H1 (cell line): ENCODE measurements around the gene GNAS. TPM values are rescaled to one million over a fixed set of nuclear protein-coding genes. Genes with fewer than 3 reads are reported as not detected.

Experiments used
- CTCF ChIA-PET: fragments of 300-600 bp; sonication (Branson Sonifier 250); formaldehyde crosslinking; loops from one replicate; lab custom pipeline; 2021; ENCODE audit not compliant: partially characterized antibody; lab: Charles Lee
- POLR2A ChIA-PET: fragments of 300-600 bp; sonication (Branson Sonifier 250); formaldehyde crosslinking; loops from one replicate; lab custom pipeline; 2021; ENCODE audit warnings: inconsistent platforms; ENCODE audit not compliant: partially characterized antibody; lab: Charles Lee
- DNase-seq, 2 experiments: peaks; one replicate each; pipeline versions ENCODE4 v3.0.0 to v3.0.0-alpha.2; 2010 to 2022; ENCODE audit warnings: low spot score in 2 of 2, low read depth in 1 of 2, mixed read lengths in 1 of 2
- FAIRE-seq: peaks from 2 replicates; lab custom pipeline; 2011; peaks lifted over from hg19 to GRCh38; lab: Jason Lieb, UNC
- H2AFZ ChIP-seq: 2 replicates; pipeline ENCODE4 v1.8.1; 2012; ENCODE audit warnings: low read length, inconsistent platforms
- H2AK5ac ChIP-seq: 2 replicates; pipeline ENCODE4 v1.6.1; 2013; ENCODE audit warnings: low read depth, low read length
- H2BK120ac ChIP-seq: replicated peaks from 2 replicates; pipeline ENCODE3; 2013; ENCODE audit warnings: low read depth, low read length, inconsistent platforms
- H2BK12ac ChIP-seq: 2 replicates; pipeline ENCODE4 v1.6.1; 2013; ENCODE audit warnings: low read depth, low read length
- H2BK15ac ChIP-seq: 2 replicates; pipeline ENCODE4 v1.6.1; 2013; ENCODE audit warnings: low read length
- H2BK20ac ChIP-seq: 2 replicates; pipeline ENCODE4 v1.6.1; 2013; ENCODE audit warnings: low read length
- H2BK5ac ChIP-seq: 2 replicates; pipeline ENCODE4 v1.6.1; 2013; ENCODE audit warnings: low read depth, low read length
- H3K14ac ChIP-seq: 2 replicates; pipeline ENCODE4 v1.6.1; 2013; ENCODE audit warnings: inconsistent platforms; ENCODE audit not compliant: insufficient read length
- H3K18ac ChIP-seq: 2 replicates; pipeline ENCODE4 v1.6.1; 2013; ENCODE audit warnings: low read length; ENCODE audit errors: extremely low read depth
- H3K23ac ChIP-seq: 2 replicates; pipeline ENCODE4 v1.6.1; 2013; ENCODE audit warnings: inconsistent platforms; ENCODE audit not compliant: insufficient read length
- H3K23me2 ChIP-seq: 2 replicates; pipeline ENCODE4 v1.6.1; 2013; ENCODE audit warnings: low read depth, low read length
- H3K27ac ChIP-seq: 2 replicates; pipeline ENCODE4 v1.6.1; 2011; ENCODE audit warnings: low read depth, low read length, inconsistent platforms
- H3K27me3 ChIP-seq, 4 experiments: replicated peaks in 1 of 4; 1 replicate in 1 of 4; 2 replicates in 3 of 4; pipeline versions ENCODE4 v1.6.1 to v1.8.1; 2011 to 2013; ENCODE audit warnings: low read length in 3 of 4, mild to moderate bottlenecking in 3 of 4, inconsistent platforms in 2 of 4, mixed read lengths in 2 of 4, moderate library complexity in 1 of 4; ENCODE audit not compliant: control insufficient read depth in 3 of 4, insufficient read depth in 3 of 4; ENCODE audit errors: extremely low read depth in 1 of 4
- H3K36me3 ChIP-seq, 4 experiments: 2 replicates each; pipeline versions ENCODE4 v1.6.1 to v1.8.1; 2011 to 2013; ENCODE audit warnings: mild to moderate bottlenecking in 4 of 4, low read length in 3 of 4, moderate library complexity in 2 of 4, control low read depth in 1 of 4, inconsistent platforms in 1 of 4; ENCODE audit not compliant: insufficient read depth in 4 of 4, control insufficient read depth in 2 of 4
- H3K4ac ChIP-seq: replicated peaks from 2 replicates; pipeline ENCODE3; 2013; ENCODE audit warnings: low read length, low read depth, mixed read lengths, inconsistent platforms; ENCODE audit not compliant: insufficient read length
- H3K4me1 ChIP-seq, 4 experiments: replicated peaks in 1 of 4; 1 replicate in 1 of 4; 2 replicates in 3 of 4; pipeline versions ENCODE4 v1.6.1 to v1.8.1; 2011 to 2013; ENCODE audit warnings: low read length in 3 of 4, inconsistent platforms in 2 of 4, mixed read lengths in 1 of 4; ENCODE audit not compliant: insufficient read depth in 4 of 4, control insufficient read depth in 3 of 4
- H3K4me2 ChIP-seq, 2 experiments: 2 replicates each; pipeline versions ENCODE4 v1.6.1 to v1.8.1; 2011 to 2013; ENCODE audit warnings: low read depth in 2 of 2, low read length in 2 of 2, control low read depth in 1 of 2, inconsistent platforms in 1 of 2, mild to moderate bottlenecking in 1 of 2; ENCODE audit not compliant: insufficient read depth in 1 of 2
- H3K4me3 ChIP-seq, 4 experiments: fragments of 200-600, 300-600 bp in 1 of 4; sonication (generic), shearing (Covaris generic), sonication (Bioruptor Twin) in 1 of 4; 2 replicates each; pipeline versions ENCODE4 v1.5.1 to v1.8.1; 2011 to 2016; ENCODE audit warnings: low read length in 4 of 4, low read depth in 3 of 4, control low read depth in 2 of 4, inconsistent platforms in 2 of 4, mild to moderate bottlenecking in 2 of 4, mixed read lengths in 1 of 4, moderate library complexity in 1 of 4; ENCODE audit not compliant: insufficient read depth in 2 of 4; ENCODE audit errors: extremely low read depth in 1 of 4
- H3K56ac ChIP-seq: replicated peaks from 2 replicates; pipeline ENCODE3; 2013; ENCODE audit warnings: low read depth, mild to moderate bottlenecking, mixed read lengths, low read length, inconsistent platforms; ENCODE audit not compliant: insufficient read length
- H3K79me1 ChIP-seq: 2 replicates; pipeline ENCODE4 v1.6.1; 2013; ENCODE audit warnings: low read depth, low read length, control low read depth
- H3K79me2 ChIP-seq, 2 experiments: 2 replicates each; pipeline versions ENCODE4 v1.6.1 to v1.8.1; 2012 to 2013; ENCODE audit warnings: low read length in 2 of 2, mild to moderate bottlenecking in 2 of 2, inconsistent platforms in 1 of 2; ENCODE audit not compliant: insufficient read depth in 2 of 2, control insufficient read depth in 1 of 2
- H3K9ac ChIP-seq, 4 experiments: replicated peaks in 1 of 4; 1 replicate in 1 of 4; 2 replicates in 3 of 4; pipeline versions ENCODE4 v1.6.1 to v1.8.1; 2011 to 2013; ENCODE audit warnings: low read depth in 3 of 4, low read length in 3 of 4, control low read depth in 2 of 4, mild to moderate bottlenecking in 2 of 4, moderate library complexity in 2 of 4, inconsistent platforms in 1 of 4; ENCODE audit errors: extremely low read depth in 1 of 4
- H3K9me3 ChIP-seq, 2 experiments: 2 replicates each; pipeline versions ENCODE4 v1.6.1 to v1.8.1; 2012 to 2013; ENCODE audit warnings: mild to moderate bottlenecking in 2 of 2, moderate library complexity in 2 of 2, control low read depth in 1 of 2, inconsistent platforms in 1 of 2, low read depth in 1 of 2, low read length in 1 of 2, mixed read lengths in 1 of 2; ENCODE audit not compliant: insufficient read depth in 2 of 2
- H4K20me1 ChIP-seq, 2 experiments: replicated peaks in 1 of 2; 2 replicates each; pipeline versions ENCODE3 to v1.8.1; 2011 to 2013; ENCODE audit warnings: inconsistent platforms in 2 of 2, low read length in 2 of 2, mild to moderate bottlenecking in 1 of 2; ENCODE audit not compliant: insufficient read depth in 2 of 2, control insufficient read depth in 1 of 2
- H4K5ac ChIP-seq: 2 replicates; pipeline ENCODE4 v1.6.1; 2013; ENCODE audit warnings: low read length, low read depth, mixed read lengths, inconsistent platforms; ENCODE audit not compliant: insufficient read length
- H4K8ac ChIP-seq: 2 replicates; pipeline ENCODE4 v1.8.0; 2013; ENCODE audit warnings: mild to moderate bottlenecking, moderate library complexity, low read length, inconsistent platforms; ENCODE audit not compliant: insufficient read depth; ENCODE audit errors: extremely low read depth
- H4K91ac ChIP-seq: replicated peaks from 2 replicates; pipeline ENCODE3; 2013; ENCODE audit warnings: low read length, mixed read lengths, inconsistent platforms; ENCODE audit not compliant: insufficient read length
- KDM1A ChIP-seq: fragments of 200-600, 300-600 bp; sonication (generic); IDR thresholded peaks from 2 replicates; pipeline ENCODE4 v1.7.1; 2016; ENCODE audit warnings: mild to moderate bottlenecking, low read length, borderline replicate concordance
- SP4 ChIP-seq: IDR thresholded peaks from 2 replicates; pipeline ENCODE4 v1.6.1; 2012; ENCODE audit warnings: low read length, inconsistent platforms
- YY1 ChIP-seq: IDR thresholded peaks from 2 replicates; pipeline ENCODE4 v1.6.1; 2011; ENCODE audit warnings: low read depth, mild to moderate bottlenecking, low read length
- WGBS, 2 experiments: shearing (Covaris generic) in 1 of 2; methylation state at CpG; one replicate each; pipeline versions ENCODE4 v1.1.6 to v1.1.7; 2013 to 2015; ENCODE audit warnings: low lambda C conversion rate in 2 of 2, mixed read lengths in 2 of 2, inconsistent platforms in 1 of 2, low coverage in 1 of 2, missing lambda C conversion rate in 1 of 2; ENCODE audit not compliant: insufficient replicate concordance in 2 of 2, insufficient coverage in 1 of 2, insufficient read length in 1 of 2; ENCODE audit errors: extremely low coverage in 1 of 2, missing lambda C conversion rate in 1 of 2; 5-methylcytosine and 5-hydroxymethylcytosine counted together
- polyA plus RNA-seq, 7 experiments: library from polyadenylated mRNA; depleted of rRNA in 3 of 7; stranded (reverse) in 5 of 7; unstranded in 2 of 7; fragments of >200 nt in 5 of 7; fragments of 200-250 nt in 2 of 7; gene quantifications; 1 replicate in 5 of 7; 2 replicates in 1 of 7; 4 replicates in 1 of 7; pipeline versions ENCODE4 v1.2.1 to v1.2.3, GENCODE V29; 2011 to 2013; ENCODE audit warnings: missing spikeins in 2 of 7, mixed read lengths in 2 of 7
- total RNA-seq: library from RNA; stranded (reverse); fragmentation: NEBNext Ultra II Directional; extraction: Animal tissue kit (Norgen Biotek cat#: 25700); gene quantifications from 2 replicates; pipeline ENCODE4 v1.2.1, GENCODE V29; 2021
- TF ChIP-seq, protein P1 (sequence below): IDR thresholded peaks from 2 replicates; pipeline ENCODE4 v1.6.1; 2012; ENCODE audit warnings: low read length, inconsistent platforms

GNAS gene
- total and polyA plus RNA-seq, 2 of the 8 experiments (the other 6 are each of a cell fraction or from before 2014, with no cell fraction given), result 989 to 1,613 TPM

DNA sequence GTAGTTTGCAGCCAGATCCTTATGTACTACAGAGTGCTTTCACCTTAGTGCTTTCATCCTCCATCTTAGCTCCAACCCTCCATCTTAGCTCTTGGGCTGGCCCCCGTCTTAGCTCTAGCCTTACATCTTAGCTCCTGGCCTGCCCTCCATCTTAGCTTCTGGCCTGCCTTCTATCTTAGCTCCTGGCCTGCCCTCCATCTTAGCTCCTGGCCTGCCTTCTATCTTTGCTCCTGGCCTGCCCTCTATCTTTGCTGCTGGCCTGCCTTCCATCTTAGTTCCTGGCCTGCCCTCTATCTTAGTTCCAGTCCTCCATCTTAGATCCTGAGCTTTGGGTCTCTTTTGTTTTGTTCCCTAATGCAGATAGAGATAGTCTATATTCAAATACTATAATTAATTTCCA is 22.0 kb downstream of the GNAS start:
- Histone ChIP-seq H3K4ac (no peak overlapping the region), H4K91ac (no peak overlapping the region), H3K23me2 (no peaks in the 10 kb centered on the region), H4K20me1 (no peaks in the 10 kb centered on the region), H3K79me1 (no peaks in the 10 kb centered on the region), H2BK120ac (no peak overlapping the region), H3K27me3 (no peaks in the 10 kb centered on the region), H2BK12ac (no peak overlapping the region), H4K8ac (no peak overlapping the region), H3K4me3 (no peak overlapping the region), H4K5ac (no peak overlapping the region), H2AFZ (no peak overlapping the region), H3K79me2 (no peaks in the 10 kb centered on the region), H2BK20ac (no peak overlapping the region), H3K36me3 (no peaks in the 10 kb centered on the region; a peak in 1 of 8 replicates), H3K4me2 (no peak overlapping the region), H3K9ac (no peak overlapping the region), H3K18ac (no peak overlapping the region), H2BK15ac (no peak overlapping the region), H3K9me3 (no peaks in the 10 kb centered on the region), H3K27ac (no peak overlapping the region), H3K56ac (no peak overlapping the region), H3K23ac (no peak overlapping the region), H3K14ac (no peak overlapping the region), H3K4me1 (peaks cover 3 to 23% (median 18%) of the 10 kb centered on the region in 4 experiments), H2BK5ac (no peak overlapping the region), H2AK5ac (no peak overlapping the region)
- peak; percentile 85 for TF ChIP-seq YY1
- TF ChIP-seq, protein P1, sequence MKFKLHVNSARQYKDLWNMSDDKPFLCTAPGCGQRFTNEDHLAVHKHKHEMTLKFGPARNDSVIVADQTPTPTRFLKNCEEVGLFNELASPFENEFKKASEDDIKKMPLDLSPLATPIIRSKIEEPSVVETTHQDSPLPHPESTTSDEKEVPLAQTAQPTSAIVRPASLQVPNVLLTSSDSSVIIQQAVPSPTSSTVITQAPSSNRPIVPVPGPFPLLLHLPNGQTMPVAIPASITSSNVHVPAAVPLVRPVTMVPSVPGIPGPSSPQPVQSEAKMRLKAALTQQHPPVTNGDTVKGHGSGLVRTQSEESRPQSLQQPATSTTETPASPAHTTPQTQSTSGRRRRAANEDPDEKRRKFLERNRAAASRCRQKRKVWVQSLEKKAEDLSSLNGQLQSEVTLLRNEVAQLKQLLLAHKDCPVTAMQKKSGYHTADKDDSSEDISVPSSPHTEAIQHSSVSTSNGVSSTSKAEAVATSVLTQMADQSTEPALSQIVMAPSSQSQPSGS, result no peak
- no peak for TF ChIP-seq KDM1A
- no peak for TF ChIP-seq SP4
- DNase-seq (no peak), FAIRE-seq (no peak)
- ChIA-PET POLR2A (interaction anchor here (0.7 to 4.4 kb wide), 4 partner anchors 9 to 175 kb away, joined by 3 to 26 read pairs (median 8); no protein-coding TSS in a partner anchor), CTCF (interaction anchor here (0.9 to 2.4 kb wide), 3 partner anchors 9 to 530 kb away, joined by 3 to 6 read pairs (median 4); no protein-coding TSS in a partner anchor)
- WGBS, 2 experiments, result 95% methylated on average over 1 of the region's 1 CpG; no CpG with 5 or more reads in 1 of the 2 experiments
